ENCODE measurements around the gene PTTG1IP2. TPM values are rescaled to one million over a fixed set of nuclear protein-coding genes. Genes with fewer than 3 reads are reported as not detected.

The PTTG1IP2 gene
- polyA plus RNA-seq, 3 donors: not detected

DNA sequence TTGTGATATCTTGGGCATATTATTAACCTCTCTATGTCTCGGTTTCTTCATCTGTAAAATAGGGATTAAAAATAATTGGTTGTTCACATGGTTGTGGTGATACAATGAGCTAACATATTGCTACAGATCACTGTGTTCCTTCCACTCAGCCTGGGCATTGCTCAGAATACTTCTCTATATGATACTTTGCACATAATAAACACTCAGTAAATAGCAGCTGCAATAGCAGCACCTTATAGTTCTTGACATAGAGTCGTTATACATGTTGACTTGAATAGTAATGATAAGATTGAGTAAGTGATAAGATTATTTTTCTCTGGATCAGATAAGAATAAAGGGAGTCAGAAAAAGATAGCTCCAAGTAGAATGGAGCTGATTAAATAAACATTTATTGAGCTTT, 42.3 kb downstream of the PTTG1IP2 start:
- 100% methylated on average over 1 of the region's 2 CpGs for WGBS (ENCODE audit: insufficient coverage)
- no peaks in the 10 kb centered on the region for H3K27me3 ChIP-seq (ENCODE audit: control insufficient read depth in 2 of 2, insufficient read depth in 2 of 2, low read length in 2 of 2)
- Mint-ChIP-seq H3K27ac (no peak overlapping the region), H3K4me3 (no peak overlapping the region), H3K4me1 (no peaks in the 10 kb centered on the region), H3K27me3 (ENCODE audit: low read depth in 3 of 3) (peaks cover 1 to 4% (median 3%) of the 10 kb centered on the region in 3 donors), H3K36me3 (no peaks in the 10 kb centered on the region), H3K9me3 (no peaks in the 10 kb centered on the region)
- H3K27ac ChIP-seq (ENCODE audit: low read depth in 1 of 2, low read length in 2 of 2): no peak overlapping the region
- H3K4me3 ChIP-seq (replicated peaks in 1 of 3; ENCODE audit: low read depth in 2 of 3, low read length in 3 of 3): no peak overlapping the region
- H3K36me3 ChIP-seq (replicated peaks in 1 of 2; ENCODE audit: control insufficient read depth in 1 of 2, insufficient read depth in 2 of 2, low read length in 2 of 2): no peaks in the 10 kb centered on the region
- no peak for DNase-seq
- no peak overlapping the region for H2AFZ ChIP-seq (ENCODE audit: insufficient read depth, low read depth, low read length, poor library complexity, severe bottlenecking)
- TF ChIP-seq, protein P1, sequence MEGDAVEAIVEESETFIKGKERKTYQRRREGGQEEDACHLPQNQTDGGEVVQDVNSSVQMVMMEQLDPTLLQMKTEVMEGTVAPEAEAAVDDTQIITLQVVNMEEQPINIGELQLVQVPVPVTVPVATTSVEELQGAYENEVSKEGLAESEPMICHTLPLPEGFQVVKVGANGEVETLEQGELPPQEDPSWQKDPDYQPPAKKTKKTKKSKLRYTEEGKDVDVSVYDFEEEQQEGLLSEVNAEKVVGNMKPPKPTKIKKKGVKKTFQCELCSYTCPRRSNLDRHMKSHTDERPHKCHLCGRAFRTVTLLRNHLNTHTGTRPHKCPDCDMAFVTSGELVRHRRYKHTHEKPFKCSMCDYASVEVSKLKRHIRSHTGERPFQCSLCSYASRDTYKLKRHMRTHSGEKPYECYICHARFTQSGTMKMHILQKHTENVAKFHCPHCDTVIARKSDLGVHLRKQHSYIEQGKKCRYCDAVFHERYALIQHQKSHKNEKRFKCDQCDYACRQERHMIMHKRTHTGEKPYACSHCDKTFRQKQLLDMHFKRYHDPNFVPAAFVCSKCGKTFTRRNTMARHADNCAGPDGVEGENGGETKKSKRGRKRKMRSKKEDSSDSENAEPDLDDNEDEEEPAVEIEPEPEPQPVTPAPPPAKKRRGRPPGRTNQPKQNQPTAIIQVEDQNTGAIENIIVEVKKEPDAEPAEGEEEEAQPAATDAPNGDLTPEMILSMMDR (IDR thresholded peaks at IDR 0.05): no peak
- intact Hi-C loops (cut with micrococcal nuclease): no loop called here
- H4K20me1 ChIP-seq (ENCODE audit: insufficient read depth, low read length): no peaks in the 10 kb centered on the region
- H3K79me2 ChIP-seq (ENCODE audit: insufficient read depth, low read length): no peaks in the 10 kb centered on the region
- no peaks in the 10 kb centered on the region for H3K4me1 ChIP-seq (ENCODE audit: control insufficient read depth in 1 of 2, insufficient read depth in 2 of 2, low read length in 2 of 2)
- no peak overlapping the region for H3K9ac ChIP-seq (ENCODE audit: insufficient read depth, low read length, poor library complexity, severe bottlenecking)
- no peak overlapping the region for H3K4me2 ChIP-seq (replicated peaks; ENCODE audit: extremely low read depth, low read length, poor library complexity, severe bottlenecking)
- H3K9me3 ChIP-seq (replicated peaks in 1 of 2; ENCODE audit: control insufficient read depth in 1 of 2, insufficient read depth in 1 of 2, low read length in 2 of 2): no peaks in the 10 kb centered on the region

DNA sequence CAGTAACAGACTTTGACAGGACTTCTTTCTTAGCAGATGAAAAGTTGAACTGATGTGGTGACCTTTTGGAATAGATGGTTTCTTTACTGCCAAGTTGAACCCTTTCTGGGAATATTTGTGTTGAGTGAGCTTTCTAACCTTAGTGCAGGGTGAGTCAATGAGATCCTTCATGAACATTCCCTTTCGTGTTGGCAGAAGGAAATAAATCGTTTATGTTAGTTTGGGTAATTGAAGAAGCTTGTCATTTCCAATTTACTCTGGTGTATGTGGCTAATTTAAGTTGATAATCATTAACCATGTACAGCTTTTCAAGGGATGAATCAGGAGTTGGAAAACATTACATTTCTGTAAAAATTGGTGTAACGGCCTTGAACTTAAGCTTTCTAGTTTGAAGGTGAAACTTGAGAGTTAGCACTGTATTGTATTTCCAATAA, 43.4 kb downstream of the PTTG1IP2 start:
- WGBS (ENCODE audit: insufficient coverage): no CpG with 5 or more reads among the region's 3 CpGs
- Histone ChIP-seq H3K9ac (ENCODE audit: insufficient read depth, low read length, poor library complexity, severe bottlenecking) (no peak overlapping the region), H2AFZ (ENCODE audit: insufficient read depth, low read depth, low read length, poor library complexity, severe bottlenecking) (no peak overlapping the region), H3K9me3 (replicated peaks in 1 of 2; ENCODE audit: control insufficient read depth in 1 of 2, insufficient read depth in 1 of 2, low read length in 2 of 2) (no peaks in the 10 kb centered on the region), H3K4me1 (ENCODE audit: control insufficient read depth in 1 of 2, insufficient read depth in 2 of 2, low read length in 2 of 2) (no peaks in the 10 kb centered on the region), H3K79me2 (ENCODE audit: insufficient read depth, low read length) (no peaks in the 10 kb centered on the region), H3K36me3 (replicated peaks in 1 of 2; ENCODE audit: control insufficient read depth in 1 of 2, insufficient read depth in 2 of 2, low read length in 2 of 2) (no peaks in the 10 kb centered on the region), H4K20me1 (ENCODE audit: insufficient read depth, low read length) (no peaks in the 10 kb centered on the region), H3K27me3 (ENCODE audit: control insufficient read depth in 2 of 2, insufficient read depth in 2 of 2, low read length in 2 of 2) (no peaks in the 10 kb centered on the region), H3K4me3 (replicated peaks in 1 of 3; ENCODE audit: low read depth in 2 of 3, low read length in 3 of 3) (no peak overlapping the region), H3K27ac (ENCODE audit: low read depth in 1 of 2, low read length in 2 of 2) (no peak overlapping the region), H3K4me2 (replicated peaks; ENCODE audit: extremely low read depth, low read length, poor library complexity, severe bottlenecking) (no peak overlapping the region)
- Mint-ChIP-seq H3K27me3 (ENCODE audit: low read depth in 3 of 3) (peaks cover 1 to 4% (median 2%) of the 10 kb centered on the region in 3 donors), H3K27ac (no peak overlapping the region), H3K36me3 (no peaks in the 10 kb centered on the region), H3K9me3 (no peaks in the 10 kb centered on the region), H3K4me1 (no peaks in the 10 kb centered on the region), H3K4me3 (no peak overlapping the region)
- DNase-seq: no peak
- intact Hi-C loops (cut with micrococcal nuclease): no loop called here
- TF ChIP-seq, protein P1 (IDR thresholded peaks at IDR 0.05): no peak

All from CD14-positive monocyte (primary cell).